ENCODE data around the gene ZNF473. TPM values are rescaled to one million over a fixed set of nuclear protein-coding genes. Genes with fewer than 3 reads are reported as not detected.

ZNF473 gene
- total RNA-seq, 1 experiment from 2014 or later, result 19.0 TPM

DNA sequence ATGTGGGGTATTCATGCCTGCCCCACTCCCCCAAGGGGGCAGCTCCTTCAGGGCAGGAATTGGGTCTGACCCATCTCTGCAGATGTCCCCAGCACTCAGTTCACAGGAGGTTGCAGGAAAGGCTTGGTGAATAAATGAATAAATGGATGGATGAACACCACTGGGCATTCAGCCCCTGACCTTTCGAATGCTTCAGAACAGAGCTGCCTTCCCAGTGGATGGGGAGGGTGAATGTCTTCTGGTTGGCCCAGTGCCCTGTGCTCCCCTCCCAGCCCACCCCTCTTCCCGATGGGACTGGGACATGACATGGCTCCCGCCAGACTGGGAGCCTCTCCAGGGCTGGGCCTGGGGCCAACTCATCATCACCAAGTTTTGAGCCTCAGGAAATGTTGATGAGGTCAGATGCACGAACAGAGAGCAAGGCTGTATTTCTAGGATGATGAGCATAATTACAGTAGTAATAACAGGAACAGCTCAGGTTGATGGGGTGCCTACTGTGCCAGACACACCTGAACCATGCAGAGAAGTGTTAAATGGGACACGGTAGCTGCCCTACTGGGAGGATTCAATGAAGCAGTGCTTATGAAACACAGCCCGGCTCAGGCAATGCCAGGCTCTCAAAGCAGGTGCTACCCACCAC is 26.3 kb upstream of the ZNF473 start:
- no peaks in the 10 kb centered on the region for H3K4me1 ChIP-seq (ENCODE audit: insufficient read depth, low read length)
- no peaks in the 10 kb centered on the region for H3K23me2 ChIP-seq (ENCODE audit: insufficient read length, low read depth, low read length, poor library complexity, severe bottlenecking)
- no peaks in the 10 kb centered on the region for H3K79me2 ChIP-seq (ENCODE audit: insufficient read depth, low read length)
- H3K27me3 Mint-ChIP-seq (ENCODE audit: low read depth), result no peaks in the 10 kb centered on the region
- H3K4me2 ChIP-seq (ENCODE audit: insufficient read depth, insufficient read length, low read length), result no peak overlapping the region
- no peak overlapping the region for H3K14ac ChIP-seq (ENCODE audit: insufficient read depth, low read length)
- H4K91ac ChIP-seq (ENCODE audit: insufficient read length, low read depth, low read length), result no peak overlapping the region
- no peak overlapping the region for H3K9ac ChIP-seq (ENCODE audit: extremely low read depth, insufficient read length, low read length)
- no peak overlapping the region for H3K23ac ChIP-seq (ENCODE audit: insufficient read length, low read depth, low read length)
- no peaks in the 10 kb centered on the region for H4K20me1 ChIP-seq (ENCODE audit: control insufficient read depth, insufficient read depth, insufficient read length)
- no peak overlapping the region for H3K4ac ChIP-seq (ENCODE audit: low read depth, low read length)
- no peak overlapping the region for H2AFZ ChIP-seq (ENCODE audit: low read length)
- H3K27ac Mint-ChIP-seq, result no peak overlapping the region
- H3T11ph ChIP-seq (ENCODE audit: low read length), result no peak overlapping the region
- H2BK12ac ChIP-seq (ENCODE audit: insufficient read length, low read depth, low read length), result no peak overlapping the region
- no peak overlapping the region for H3K18ac ChIP-seq (ENCODE audit: insufficient read length, low read depth, low read length)
- H3K36me3 Mint-ChIP-seq (ENCODE audit: insufficient read depth in 1 of 3, low read depth in 3 of 3), result peaks cover 2 to 41% (median 30%) of the 10 kb centered on the region in 3 experiments; a peak in 6 of 7 replicates
- H2BK20ac ChIP-seq (ENCODE audit: low read depth, low read length, poor library complexity, severe bottlenecking), result no peak overlapping the region
- TF ChIP-seq, protein P1, sequence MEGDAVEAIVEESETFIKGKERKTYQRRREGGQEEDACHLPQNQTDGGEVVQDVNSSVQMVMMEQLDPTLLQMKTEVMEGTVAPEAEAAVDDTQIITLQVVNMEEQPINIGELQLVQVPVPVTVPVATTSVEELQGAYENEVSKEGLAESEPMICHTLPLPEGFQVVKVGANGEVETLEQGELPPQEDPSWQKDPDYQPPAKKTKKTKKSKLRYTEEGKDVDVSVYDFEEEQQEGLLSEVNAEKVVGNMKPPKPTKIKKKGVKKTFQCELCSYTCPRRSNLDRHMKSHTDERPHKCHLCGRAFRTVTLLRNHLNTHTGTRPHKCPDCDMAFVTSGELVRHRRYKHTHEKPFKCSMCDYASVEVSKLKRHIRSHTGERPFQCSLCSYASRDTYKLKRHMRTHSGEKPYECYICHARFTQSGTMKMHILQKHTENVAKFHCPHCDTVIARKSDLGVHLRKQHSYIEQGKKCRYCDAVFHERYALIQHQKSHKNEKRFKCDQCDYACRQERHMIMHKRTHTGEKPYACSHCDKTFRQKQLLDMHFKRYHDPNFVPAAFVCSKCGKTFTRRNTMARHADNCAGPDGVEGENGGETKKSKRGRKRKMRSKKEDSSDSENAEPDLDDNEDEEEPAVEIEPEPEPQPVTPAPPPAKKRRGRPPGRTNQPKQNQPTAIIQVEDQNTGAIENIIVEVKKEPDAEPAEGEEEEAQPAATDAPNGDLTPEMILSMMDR (conservative IDR thresholded peaks at IDR 0.05), result no peak
- H2BK15ac ChIP-seq (ENCODE audit: low read depth, low read length), result no peak overlapping the region
- H2BK120ac ChIP-seq (ENCODE audit: low read depth, low read length, poor library complexity, severe bottlenecking), result no peak overlapping the region
- H2AK5ac ChIP-seq (ENCODE audit: insufficient read length, low read length), result no peak overlapping the region
- no peaks in the 10 kb centered on the region for H3K27me3 ChIP-seq (ENCODE audit: insufficient read depth, low read length)
- H4K8ac ChIP-seq (replicated peaks; ENCODE audit: insufficient read length, low read depth, low read length), result no peak overlapping the region
- H3K9me3 ChIP-seq (ENCODE audit: control insufficient read depth, low read depth, low read length), result no peaks in the 10 kb centered on the region
- no peaks in the 10 kb centered on the region for H3K79me1 ChIP-seq (ENCODE audit: insufficient read depth, low read depth, low read length, poor library complexity, severe bottlenecking)
- H3K56ac ChIP-seq (ENCODE audit: insufficient read length, low read depth, low read length), result no peak overlapping the region
- no peak overlapping the region for H4K5ac ChIP-seq (ENCODE audit: insufficient read length, low read depth, low read length)
- H3K4me3 Mint-ChIP-seq, result no peak overlapping the region
- no peak overlapping the region for H2BK5ac ChIP-seq (ENCODE audit: insufficient read length, low read length)
- no peak overlapping the region for H3K27ac ChIP-seq (ENCODE audit: insufficient read length, low read depth, low read length)
- WGBS (ENCODE audit: extremely low coverage, insufficient read length, low lambda C conversion rate), result no CpG with 5 or more reads among the region's 6 CpGs
- H3K4me1 Mint-ChIP-seq, result no peaks in the 10 kb centered on the region
- no peak for DNase-seq
- no peaks in the 10 kb centered on the region for H3K9me3 Mint-ChIP-seq
